GM21619 (cell line): ENCODE data around the gene D2HGDH.
"Not testable (repeated sequence)": the region's sequence is repeated elsewhere in the genome, so short reads cannot be mapped to it uniquely, and the experiment has no call there.

Source experiments
- ATAC-seq: cut with Tn5 transposase; IDR thresholded peaks from one replicate; pipeline ENCODE4 v1.9.1; 2021; ENCODE audit not compliant: unreplicated experiment

The D2HGDH gene

DNA sequence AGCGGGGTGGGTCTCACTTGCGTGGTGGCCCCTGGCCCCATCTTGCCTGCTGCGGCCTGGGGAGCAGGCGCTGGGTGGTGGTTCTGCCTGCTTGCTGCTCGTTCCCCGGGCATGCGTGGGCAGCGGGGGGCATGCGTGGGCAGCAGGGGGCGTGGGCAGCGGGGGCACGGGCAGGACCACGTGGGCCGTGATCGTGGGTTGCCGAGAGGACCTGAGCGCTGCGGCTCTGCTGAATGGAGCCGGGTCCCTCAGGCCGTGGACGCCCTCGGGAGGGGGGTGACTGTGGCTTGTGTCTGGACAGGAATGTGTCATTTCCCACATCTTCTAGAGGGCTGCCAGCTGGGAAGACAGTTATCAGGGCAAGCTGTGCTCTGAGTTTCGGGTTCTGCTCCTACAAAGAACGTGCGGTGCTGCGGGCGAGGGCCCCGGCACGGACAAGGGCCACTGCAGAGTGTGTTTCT, 33.9 kb downstream of the D2HGDH start:
- no peak for ATAC-seq

DNA sequence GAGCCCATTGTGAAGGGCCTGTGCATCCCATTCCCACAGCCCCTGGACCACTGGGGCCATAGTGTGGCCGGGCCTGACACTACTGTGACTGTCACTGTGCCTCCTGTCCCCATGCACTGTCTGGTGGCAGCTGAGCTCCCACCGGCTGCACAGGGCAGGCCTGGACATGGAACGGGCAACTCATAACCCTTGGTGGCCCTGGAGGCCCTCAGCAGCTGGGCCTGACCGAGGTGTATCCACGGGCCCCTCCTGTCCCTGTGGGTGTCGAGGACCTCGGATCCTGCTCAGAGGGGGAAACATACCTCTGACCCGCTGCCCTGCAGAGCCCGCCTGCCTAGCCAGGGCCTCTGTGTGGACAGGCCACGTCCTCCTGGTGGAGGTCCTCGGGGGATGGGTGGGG, 34.4 kb downstream of the D2HGDH start:
- ATAC-seq: no peak

DNA sequence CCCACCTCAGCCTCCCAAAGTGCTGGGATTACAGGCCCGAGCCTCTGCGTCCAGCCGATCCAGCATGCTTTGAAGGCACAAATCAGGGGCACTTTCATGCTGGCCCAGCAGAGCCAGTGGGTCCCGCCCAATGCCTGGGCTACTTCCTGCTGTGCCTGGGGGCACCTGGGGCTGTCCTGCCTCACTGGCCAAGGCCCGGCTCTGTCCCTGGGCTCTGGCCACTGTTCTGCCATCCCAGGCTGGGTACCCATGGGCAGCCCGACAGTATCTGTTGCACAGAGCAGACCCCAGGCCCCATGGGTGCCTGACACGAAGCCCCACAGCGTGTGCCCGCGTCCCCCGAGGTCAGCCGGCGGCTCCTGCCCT, 35.4 kb downstream of the D2HGDH start:
- no peak for ATAC-seq

DNA sequence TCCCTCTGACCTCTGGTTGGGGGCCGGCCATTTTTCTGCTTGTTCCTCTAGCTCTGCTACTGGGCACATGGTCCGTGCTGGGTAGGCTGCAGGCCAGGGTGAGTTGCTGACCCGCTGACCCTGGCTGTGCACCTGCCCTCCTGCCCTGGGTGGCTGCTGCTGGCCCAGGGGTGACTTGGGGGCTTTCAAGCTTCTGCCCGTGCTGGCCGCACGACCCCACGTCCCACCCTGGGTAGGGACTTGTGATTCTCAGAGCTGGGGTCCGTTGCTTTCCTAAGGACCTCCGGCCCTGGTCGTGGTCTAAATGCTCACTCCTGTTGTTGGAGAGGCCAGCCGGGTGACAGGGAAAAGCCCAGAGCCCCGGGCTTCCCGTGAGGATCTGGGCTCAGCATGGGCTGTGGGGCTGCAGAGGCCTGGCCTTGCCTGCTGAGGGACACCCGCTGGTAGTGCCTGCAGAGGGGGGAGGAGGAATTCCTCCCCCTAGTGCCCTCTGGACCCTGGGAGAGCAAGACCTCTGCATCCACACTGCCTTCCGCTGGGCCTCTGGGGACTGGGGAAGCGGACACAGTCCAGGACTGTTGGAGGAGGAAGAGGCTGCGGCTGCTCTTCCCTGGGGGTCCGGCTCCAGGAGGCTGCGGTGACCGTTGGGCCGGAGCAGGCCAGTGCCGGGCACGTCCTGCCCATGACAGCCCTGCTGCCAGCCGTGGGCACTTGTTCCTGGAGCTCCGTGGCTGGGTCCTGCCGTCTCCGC, 35.9 kb downstream of the D2HGDH start:
- no peak for ATAC-seq

DNA sequence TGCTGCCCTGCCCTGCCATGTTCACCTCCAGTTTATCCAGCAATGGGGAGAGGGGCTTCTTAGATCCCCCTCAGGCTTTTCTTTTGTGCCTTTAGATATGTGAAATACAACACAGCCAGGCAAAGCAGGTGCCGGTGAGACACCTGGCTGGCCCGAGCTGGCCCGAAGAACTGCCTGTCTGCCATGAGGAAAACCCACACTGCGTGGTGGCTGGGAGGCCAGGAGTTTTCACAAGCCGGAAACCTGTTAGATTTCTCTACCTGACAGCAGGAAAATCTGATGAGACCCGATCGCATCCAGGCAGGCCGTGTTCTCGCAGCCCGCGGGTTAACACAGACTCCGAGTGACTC, 36.5 kb downstream of the D2HGDH start:
- no peak for ATAC-seq

- no peak for ATAC-seq
Measured at GRCh38 chr2:241771286-241772062, 37.0 kb downstream of the D2HGDH start.

GRCh38 chr2:241772063-241772499, 37.7 kb downstream of the D2HGDH start:
- no peak for ATAC-seq

DNA sequence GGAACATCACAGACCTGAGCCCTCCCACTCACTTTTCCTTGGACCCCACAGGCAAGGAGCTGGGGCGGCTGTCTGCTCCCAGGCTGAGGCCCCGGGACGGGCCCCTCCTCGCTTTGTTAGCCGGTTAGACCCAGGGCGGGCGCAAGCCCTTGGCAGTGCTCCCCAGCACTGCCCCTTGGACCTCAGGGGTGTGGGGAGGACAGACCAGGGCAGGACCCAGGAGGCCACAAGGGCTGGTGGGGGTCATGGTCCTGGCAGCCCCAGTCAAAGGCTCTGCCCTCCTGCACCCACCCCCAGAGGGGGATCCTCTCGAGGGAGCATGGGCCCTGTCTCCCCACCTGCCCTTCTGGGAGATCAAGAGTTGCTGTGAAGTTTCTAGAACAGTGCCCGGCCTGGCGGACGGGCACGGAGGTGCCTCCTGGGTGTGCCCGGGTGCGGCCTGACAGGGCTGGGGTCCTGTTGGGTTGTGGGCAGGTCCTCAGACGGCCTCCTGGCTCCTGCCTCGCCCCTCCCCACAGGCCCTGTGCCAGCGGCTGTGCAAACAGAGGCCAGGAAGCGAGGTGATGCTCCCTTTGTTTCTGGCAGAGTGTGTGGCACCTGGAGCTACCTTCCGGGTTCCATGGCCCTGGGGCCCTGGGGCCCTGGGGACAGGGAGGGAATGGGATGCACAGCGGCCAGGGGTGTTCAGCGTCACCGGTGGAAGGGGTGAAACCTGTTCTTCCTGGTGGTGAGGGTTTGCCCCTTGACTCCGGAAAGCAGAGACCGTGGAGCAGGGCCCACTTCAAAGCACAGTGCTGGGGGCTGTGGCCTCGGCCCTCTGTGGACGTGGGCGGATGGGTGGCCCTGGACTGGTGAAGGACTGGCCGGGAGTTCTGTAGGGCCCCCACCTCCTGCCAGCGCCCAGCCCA, 39.3 kb downstream of the D2HGDH start:
- no peak for ATAC-seq

- ATAC-seq: no peak
Measured at GRCh38 chr2:241774419-241775222, 40.2 kb downstream of the D2HGDH start.

DNA sequence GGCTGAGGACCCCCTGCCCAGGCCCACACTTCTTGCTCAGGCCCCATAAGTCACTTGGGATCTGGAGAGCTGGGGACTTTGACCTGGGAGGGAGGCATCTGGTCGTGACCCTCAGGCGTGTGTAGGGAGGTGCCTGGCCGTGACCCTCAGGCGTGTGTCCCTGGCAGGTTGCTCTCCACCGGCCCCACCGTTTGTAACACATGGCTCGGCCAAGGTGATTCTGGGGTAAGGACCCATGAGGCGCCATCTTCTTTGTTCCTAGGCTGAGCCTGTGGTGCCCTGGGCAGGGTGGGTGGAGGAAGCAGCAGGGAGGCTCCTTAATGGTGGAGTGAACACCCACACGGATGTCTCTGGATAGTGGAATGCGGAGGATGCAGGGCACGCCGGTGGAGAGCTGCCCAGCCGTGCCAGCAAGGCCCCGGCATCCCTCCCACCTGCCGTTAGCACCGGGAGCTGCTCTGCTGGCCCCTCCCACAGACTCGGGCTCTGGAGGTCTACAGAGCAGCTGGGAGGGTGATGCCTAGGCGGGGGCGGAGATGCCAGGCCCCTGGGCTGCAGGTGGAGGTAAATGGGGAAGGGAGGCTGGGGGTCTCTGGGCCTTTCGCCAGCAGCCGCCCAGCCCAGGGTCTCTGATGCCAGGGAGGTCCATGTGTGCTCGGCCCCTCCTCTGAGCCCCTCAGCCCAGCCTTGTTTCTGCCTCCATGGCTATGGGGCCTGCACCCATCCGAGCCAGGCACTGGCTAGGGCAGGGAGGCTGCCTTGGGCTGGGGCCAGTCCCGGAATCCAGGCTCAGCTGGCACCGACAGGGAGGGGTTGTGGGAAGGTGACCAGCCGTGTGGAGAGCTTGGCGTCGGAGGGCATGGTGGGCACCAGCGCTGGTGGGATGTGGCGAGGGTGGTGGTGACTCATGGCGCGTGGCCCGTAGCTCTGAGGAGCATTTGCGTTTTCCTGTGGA, 41.1 kb downstream of the D2HGDH start:
- no peak for ATAC-seq

DNA sequence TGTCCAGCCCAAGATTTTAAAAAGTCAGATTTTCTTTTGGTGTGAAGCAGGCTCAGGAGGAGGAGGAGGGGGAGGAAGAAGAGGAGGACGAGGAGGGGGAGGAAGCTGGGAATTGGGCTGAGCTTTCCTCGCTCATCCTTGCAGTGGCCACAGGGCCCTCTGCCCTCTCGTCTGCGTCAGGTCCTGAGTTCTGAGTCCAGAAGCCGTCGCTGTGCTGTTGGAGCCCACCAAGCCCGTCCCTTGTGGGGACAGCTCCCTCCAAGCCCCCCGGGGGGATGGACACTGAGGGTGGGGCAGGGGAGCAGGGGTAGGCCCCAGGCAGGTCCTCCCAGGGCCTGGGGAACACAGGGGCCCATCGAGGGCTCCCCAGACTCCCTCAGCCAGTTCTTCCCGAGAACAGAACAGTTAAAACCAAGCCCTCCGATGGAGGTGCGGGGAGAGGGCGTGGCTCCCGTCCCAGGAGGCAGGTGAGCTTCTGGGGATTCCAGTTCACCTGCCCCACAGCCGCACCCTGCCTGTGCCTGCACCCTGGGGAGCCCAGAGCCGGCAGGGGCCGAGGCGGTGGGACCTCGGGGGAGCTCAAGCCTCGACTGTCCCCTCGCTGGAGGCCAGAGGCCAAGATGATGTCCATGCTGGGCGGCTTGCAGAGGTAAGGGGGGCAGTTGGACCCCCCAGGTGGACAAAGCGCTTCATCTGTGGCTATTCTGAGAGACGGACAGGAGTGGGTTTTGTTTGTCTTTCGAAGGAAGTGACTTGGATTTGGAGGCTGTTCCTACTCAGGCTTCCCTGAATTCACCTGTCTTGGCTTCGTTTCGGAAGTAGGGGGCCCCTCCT, 42.1 kb downstream of the D2HGDH start, which contains the start of gene GAL3ST2:
GAL3ST2 (plus strand) TSS at position 487 of the 834 bp plus-strand sequence; CDS start at position 621, 134 bp downstream.
- ATAC-seq: no peak

DNA sequence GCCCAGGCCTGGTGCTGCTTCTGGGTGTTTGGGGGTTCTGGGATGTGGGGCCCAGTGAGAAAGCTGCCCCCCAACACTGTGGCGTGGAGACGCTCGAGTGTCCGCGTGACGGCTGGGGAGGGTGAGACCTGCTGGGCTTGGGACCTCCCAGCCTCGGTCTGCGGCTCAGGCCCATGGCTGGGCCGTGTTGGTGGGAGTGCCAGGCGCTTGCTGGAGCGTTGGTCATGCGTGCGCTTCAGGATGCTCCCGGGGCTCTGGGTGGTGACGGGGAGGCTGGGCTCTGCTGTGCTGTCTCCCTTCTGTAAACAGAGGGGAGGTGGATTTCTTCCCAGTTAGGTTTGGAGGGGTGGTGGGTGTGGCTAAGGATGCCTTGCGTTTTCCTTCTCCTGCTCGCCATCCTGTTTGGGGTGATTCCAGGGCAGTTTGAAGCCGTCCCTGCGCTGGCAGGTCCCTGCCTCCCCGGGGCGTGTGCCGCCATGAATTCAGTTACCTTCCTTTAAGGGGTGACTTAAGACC, 42.8 kb downstream of the D2HGDH start:
- no peak for ATAC-seq

DNA sequence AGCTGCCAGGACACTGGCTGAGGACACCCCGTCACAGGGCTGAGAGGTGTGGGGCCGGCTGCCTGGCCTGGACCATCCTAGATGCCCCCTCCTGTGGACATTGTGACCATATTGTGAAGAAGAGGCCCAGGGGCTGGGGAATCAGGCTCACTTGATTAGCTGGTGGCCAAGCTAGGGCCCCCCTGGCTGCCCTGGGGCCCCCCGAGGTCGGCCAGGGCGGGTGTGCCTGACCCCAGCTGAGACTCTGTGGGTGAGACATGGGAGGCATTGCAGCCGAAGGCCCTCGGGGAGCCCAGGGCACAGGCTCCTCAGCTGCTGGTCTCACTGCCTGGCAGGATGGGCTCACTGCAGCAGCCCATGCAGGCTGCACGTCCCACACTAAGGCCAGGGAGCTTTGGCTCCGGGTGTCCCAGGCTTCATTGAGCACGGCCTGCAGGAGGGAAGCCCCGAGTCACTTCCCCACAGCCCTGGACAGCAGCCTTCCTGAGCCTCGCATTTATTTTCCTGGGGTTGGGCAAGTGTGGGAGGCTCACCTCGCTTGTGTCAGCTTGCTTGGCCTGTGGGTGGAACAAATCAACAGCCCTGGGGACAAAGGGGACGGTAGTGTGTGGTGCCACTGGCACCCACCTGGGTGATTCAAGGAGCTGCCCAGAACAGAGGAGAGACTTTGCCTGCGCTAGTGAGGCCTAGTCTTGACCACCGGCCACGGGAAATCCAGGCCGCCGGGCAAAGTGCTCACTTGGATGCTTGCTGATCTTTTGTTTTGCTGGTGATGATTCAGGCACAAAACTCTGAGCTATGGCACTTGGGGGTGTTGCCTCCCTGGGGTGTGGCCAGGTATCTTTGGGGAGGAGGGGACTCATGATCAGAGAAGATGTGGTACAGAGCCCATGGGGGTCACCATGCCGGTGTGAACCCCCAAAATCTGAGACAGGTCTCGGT, 43.5 kb downstream of the D2HGDH start:
- no peak for ATAC-seq

- no peak for ATAC-seq
Measured at GRCh38 chr2:241780939-241781569, 46.6 kb downstream of the D2HGDH start.

DNA sequence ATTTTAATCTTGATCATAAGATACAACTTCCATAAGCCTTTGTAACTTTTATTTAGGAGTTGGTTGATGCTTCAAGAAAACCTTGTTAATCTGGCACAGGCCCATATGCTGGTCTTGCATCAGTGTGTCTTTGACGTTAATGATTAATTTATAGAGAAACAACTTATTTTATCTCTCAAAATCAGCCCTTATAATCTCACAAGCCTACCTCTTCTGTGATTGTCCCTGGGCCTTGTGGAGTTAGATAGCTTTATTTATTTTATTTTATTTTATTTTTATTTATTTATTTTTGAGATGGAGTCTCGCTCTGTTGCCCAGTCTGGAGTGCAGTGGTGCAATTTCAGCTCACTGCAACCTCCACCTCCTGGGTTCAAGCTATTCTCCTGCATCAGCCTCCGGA, 47.6 kb downstream of the D2HGDH start:
- not testable (repeated sequence) for ATAC-seq

- ATAC-seq: no peak
Measured at GRCh38 chr2:241788135-241788534, 53.7 kb downstream of the D2HGDH start.

- ATAC-seq: no peak
Measured at GRCh38 chr2:241788572-241788971, 54.1 kb downstream of the D2HGDH start.
